Activated T-cell treated with anti-CD3 and anti-CD28 coated beads, Interleukin-2, amount 50 U/mL, for 4 hours (primary cell): Measurements from ENCODE around the gene CCKAR. TPM values are rescaled to one million over a fixed set of nuclear protein-coding genes. Genes with fewer than 3 reads are reported as not detected.
"Not testable (repeated sequence)": the region's sequence is repeated elsewhere in the genome, so short reads cannot be mapped to it uniquely, and the experiment has no call there.

ENCODE experiments used
- ATAC-seq, 2 donors: fragments of 200-7000 bp; cut with Tn5 transposase; one replicate each; pipeline ENCODE4 v1.10.0; 2021
- DNase-seq: peaks from one replicate; pipeline ENCODE4 v3.0.0-alpha.2; 2020
- H3K27me3 Mint-ChIP-seq: one replicate; pipeline ENCODE4 v1.8.0; 2021; ENCODE audit warnings: low read depth, mixed read lengths
- H3K36me3 Mint-ChIP-seq: one replicate; pipeline ENCODE4 v1.8.0; 2022; ENCODE audit warnings: mixed read lengths; ENCODE audit not compliant: insufficient read depth
- H3K4me1 Mint-ChIP-seq: one replicate; pipeline ENCODE4 v1.8.0; 2021; ENCODE audit warnings: low read depth, mixed read lengths
- H3K4me3 Mint-ChIP-seq: one replicate; pipeline ENCODE4 v1.8.0; 2021; ENCODE audit warnings: mild to moderate bottlenecking, moderate library complexity, mixed read lengths
- H3K9me3 Mint-ChIP-seq: one replicate; pipeline ENCODE4 v1.8.0; 2021; ENCODE audit warnings: mixed read lengths
- total RNA-seq, 3 donors: library from RNA; stranded (reverse); gene quantifications; one replicate each; pipeline ENCODE4 v1.2.1, GENCODE V29; 2021

CCKAR gene
- total RNA-seq, 3 donors from 2014 or later = not detected

GRCh38 chr4:26507286-26507685 is 17.0 kb upstream of the CCKAR start:
- Mint-ChIP-seq H3K9me3 (no peaks in the 10 kb centered on the region), H3K4me3 (no peak overlapping the region), H3K36me3 (no peaks in the 10 kb centered on the region), H3K27me3 (peaks cover 4% of the 10 kb centered on the region), H3K4me1 (no peaks in the 10 kb centered on the region)
- ATAC-seq (no peak), DNase-seq (no peak)

GRCh38 chr4:26503844-26504243 is 13.6 kb upstream of the CCKAR start:
- Mint-ChIP-seq H3K4me3 (no peak overlapping the region), H3K4me1 (no peaks in the 10 kb centered on the region), H3K27me3 (peaks cover 9% of the 10 kb centered on the region), H3K36me3 (no peaks in the 10 kb centered on the region), H3K9me3 (no peaks in the 10 kb centered on the region)
- DNase-seq = no peak
- no peak for ATAC-seq

DNA sequence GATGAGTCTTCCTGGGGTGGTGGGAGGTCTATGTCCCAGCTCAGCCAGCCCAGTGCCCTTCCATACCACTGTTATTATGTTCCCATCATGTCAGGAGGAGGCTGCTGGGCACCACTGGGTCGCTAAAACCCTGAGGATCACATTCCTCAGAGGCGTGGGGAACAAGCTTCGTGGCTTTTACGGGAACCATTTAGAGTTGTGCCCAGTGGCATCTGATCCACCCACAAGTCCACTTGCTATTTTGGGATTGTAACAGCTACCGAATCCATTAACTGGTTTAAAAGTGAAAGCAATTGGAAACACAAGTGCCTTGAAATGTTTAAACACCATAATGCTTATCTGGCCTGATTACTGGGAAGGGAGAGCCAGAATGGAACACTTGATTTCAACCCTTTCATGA is 13.1 kb upstream of the CCKAR start:
- ATAC-seq (no peak), DNase-seq (no peak)
- no peaks in the 10 kb centered on the region for H3K36me3 Mint-ChIP-seq
- H3K27me3 Mint-ChIP-seq = peaks cover 10% of the 10 kb centered on the region
- H3K4me1 Mint-ChIP-seq = no peaks in the 10 kb centered on the region
- no peak overlapping the region for H3K4me3 Mint-ChIP-seq
- H3K9me3 Mint-ChIP-seq = no peaks in the 10 kb centered on the region

DNA sequence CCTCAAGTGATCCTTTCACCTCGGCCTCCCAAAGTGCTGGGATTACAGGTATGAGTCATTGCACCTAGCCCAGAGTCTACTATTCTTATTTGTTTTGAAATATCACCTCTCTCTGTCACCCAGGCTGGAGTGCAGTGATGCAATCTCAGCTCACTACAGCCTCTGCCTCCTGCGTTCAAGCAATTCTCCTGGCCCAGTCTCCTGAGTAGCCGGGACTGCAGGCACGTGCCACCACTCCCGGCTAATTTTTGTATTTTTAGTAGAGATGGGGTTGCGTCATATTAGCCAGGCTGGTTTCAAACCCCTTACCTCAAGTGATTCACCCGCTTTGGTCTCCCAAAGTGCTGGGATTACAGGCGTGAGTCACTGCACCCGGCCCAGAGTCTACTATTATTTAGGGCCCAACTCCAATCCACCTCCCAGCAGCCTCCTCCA is 10.3 kb upstream of the CCKAR start:
- peaks cover 14% of the 10 kb centered on the region for H3K27me3 Mint-ChIP-seq
- not testable (repeated sequence) for DNase-seq, H3K4me3 Mint-ChIP-seq, H3K9me3 Mint-ChIP-seq, H3K4me1 Mint-ChIP-seq, ATAC-seq, H3K36me3 Mint-ChIP-seq

DNA sequence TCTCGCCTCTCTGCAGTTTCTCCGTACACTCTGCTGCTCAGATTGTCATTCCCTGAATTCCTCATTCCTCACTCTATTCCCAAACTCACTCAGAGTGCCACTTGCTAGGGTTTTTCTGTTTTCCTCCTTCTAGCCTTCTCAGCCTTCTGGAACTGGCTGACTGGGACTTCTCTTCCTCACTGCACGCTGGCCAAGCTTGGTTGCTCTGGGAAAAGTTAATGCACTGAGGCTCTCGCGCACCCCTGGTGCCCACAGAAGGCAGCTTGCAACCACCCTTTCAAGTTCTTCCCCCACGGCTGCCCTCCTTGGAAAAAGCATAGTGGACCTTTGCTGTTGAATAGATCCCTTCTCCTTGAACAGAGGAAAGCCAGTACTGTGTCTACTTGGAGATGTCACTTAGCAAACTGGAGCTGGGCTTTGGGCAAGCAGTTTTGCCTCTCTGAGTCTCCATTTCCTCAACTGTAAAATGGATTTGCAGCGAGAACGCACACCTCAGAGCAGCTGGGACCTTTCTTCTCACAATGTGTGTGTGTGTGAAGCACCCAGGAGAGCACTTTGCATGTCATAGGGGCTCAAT is 6.0 kb upstream of the CCKAR start:
- no peak for ATAC-seq
- Mint-ChIP-seq H3K4me3 (no peak overlapping the region), H3K4me1 (no peaks in the 10 kb centered on the region), H3K27me3 (peaks cover 28% of the 10 kb centered on the region), H3K36me3 (no peaks in the 10 kb centered on the region), H3K9me3 (no peaks in the 10 kb centered on the region)
- no peak for DNase-seq

DNA sequence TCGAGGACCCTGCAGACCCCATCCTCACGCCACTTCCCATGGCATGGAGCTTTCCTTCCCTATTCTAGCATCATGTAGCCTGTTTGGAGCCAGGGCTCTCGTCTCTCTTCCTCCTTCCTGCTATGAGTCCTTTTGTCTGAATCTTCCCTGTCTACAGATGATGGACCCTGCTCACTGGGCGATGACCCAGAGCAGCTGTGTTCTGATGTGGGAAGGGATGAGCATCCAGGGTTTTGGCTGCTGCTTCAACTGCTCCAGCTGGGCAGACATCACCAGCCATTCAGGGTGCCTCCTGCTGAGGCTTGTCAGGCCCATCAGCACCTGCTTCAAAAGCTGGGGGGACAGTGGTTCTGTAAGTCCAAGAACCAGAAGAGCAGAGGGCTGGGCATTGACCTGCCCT is 3.2 kb upstream of the CCKAR start:
- peaks cover 29% of the 10 kb centered on the region for H3K27me3 Mint-ChIP-seq
- H3K4me1 Mint-ChIP-seq = no peaks in the 10 kb centered on the region
- no peak overlapping the region for H3K4me3 Mint-ChIP-seq
- H3K36me3 Mint-ChIP-seq = no peaks in the 10 kb centered on the region
- DNase-seq = no peak
- no peaks in the 10 kb centered on the region for H3K9me3 Mint-ChIP-seq
- ATAC-seq = no peak

- Mint-ChIP-seq H3K36me3 (no peaks in the 10 kb centered on the region), H3K27me3 (peaks cover 31% of the 10 kb centered on the region), H3K4me1 (no peaks in the 10 kb centered on the region), H3K9me3 (no peaks in the 10 kb centered on the region), H3K4me3 (no peak overlapping the region)
- DNase-seq (no peak), ATAC-seq (no peak)
These were observed 1.3 kb upstream of the CCKAR start for GRCh38 chr4:26491449-26492170.

DNA sequence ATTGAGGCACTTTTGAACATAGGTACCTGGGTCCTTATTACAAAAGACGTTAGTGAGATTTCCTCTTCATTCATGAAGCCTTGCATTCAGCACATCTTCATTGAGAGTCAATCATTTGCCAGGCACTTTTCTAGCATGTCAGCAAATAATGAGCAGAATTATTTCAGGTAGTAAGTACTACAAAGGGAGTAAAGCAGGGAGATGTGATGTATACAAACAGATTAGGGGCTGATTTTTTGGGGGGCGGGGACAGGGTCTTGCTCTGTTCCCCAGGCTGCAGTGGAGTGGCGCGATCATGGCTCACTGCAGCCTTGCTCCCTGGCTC is 638 bp upstream of the CCKAR start:
- Mint-ChIP-seq H3K27me3 (peaks cover 27% of the 10 kb centered on the region), H3K4me1 (no peaks in the 10 kb centered on the region), H3K36me3 (no peaks in the 10 kb centered on the region), H3K4me3 (no peak overlapping the region), H3K9me3 (no peaks in the 10 kb centered on the region)
- ATAC-seq (no peak), DNase-seq (no peak)

- Mint-ChIP-seq H3K4me3 (no peak overlapping the region), H3K4me1 (no peaks in the 10 kb centered on the region), H3K9me3 (no peaks in the 10 kb centered on the region), H3K36me3 (no peaks in the 10 kb centered on the region), H3K27me3 (peaks cover 16% of the 10 kb centered on the region)
- ATAC-seq (no peak), DNase-seq (no peak)
These were observed 941 bp downstream of the CCKAR start for GRCh38 chr4:26489101-26489985.

GRCh38 chr4:26485684-26486083 is 4.6 kb downstream of the CCKAR start:
- DNase-seq (no peak), ATAC-seq (no peak)
- no peak overlapping the region for H3K4me3 Mint-ChIP-seq
- no peaks in the 10 kb centered on the region for H3K4me1 Mint-ChIP-seq
- peaks cover 9% of the 10 kb centered on the region for H3K27me3 Mint-ChIP-seq
- H3K9me3 Mint-ChIP-seq = no peaks in the 10 kb centered on the region
- H3K36me3 Mint-ChIP-seq = no peaks in the 10 kb centered on the region

DNA sequence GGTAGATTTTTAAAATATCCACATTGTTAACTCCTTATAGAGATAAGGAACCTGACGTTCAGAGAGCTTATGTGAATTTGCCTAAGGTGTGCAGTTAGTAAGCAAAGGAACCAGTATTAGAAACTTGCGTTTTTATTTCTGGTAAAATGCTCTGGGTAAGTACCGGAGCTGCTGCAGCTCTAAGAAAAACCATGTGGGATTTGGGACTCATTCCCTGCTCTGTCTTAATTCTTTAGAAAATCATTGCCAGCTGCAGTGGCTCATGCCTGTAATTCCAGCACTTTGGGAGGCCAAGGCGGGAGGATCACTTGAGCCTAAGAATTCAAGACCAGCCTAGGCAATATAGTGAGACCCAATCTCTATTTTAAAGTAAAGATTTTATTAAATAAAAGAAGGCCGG is 5.8 kb downstream of the CCKAR start:
- H3K9me3 Mint-ChIP-seq = no peaks in the 10 kb centered on the region
- no peak for ATAC-seq
- peaks cover 6% of the 10 kb centered on the region for H3K27me3 Mint-ChIP-seq
- no peaks in the 10 kb centered on the region for H3K4me1 Mint-ChIP-seq
- no peak overlapping the region for H3K4me3 Mint-ChIP-seq
- H3K36me3 Mint-ChIP-seq = no peaks in the 10 kb centered on the region
- no peak for DNase-seq

GRCh38 chr4:26484032-26484515 is 6.2 kb downstream of the CCKAR start:
- Mint-ChIP-seq H3K27me3 (peaks cover 5% of the 10 kb centered on the region), H3K4me1 (no peaks in the 10 kb centered on the region), H3K4me3 (no peak overlapping the region), H3K36me3 (no peaks in the 10 kb centered on the region), H3K9me3 (no peaks in the 10 kb centered on the region)
- no peak for DNase-seq
- no peak for ATAC-seq

DNA sequence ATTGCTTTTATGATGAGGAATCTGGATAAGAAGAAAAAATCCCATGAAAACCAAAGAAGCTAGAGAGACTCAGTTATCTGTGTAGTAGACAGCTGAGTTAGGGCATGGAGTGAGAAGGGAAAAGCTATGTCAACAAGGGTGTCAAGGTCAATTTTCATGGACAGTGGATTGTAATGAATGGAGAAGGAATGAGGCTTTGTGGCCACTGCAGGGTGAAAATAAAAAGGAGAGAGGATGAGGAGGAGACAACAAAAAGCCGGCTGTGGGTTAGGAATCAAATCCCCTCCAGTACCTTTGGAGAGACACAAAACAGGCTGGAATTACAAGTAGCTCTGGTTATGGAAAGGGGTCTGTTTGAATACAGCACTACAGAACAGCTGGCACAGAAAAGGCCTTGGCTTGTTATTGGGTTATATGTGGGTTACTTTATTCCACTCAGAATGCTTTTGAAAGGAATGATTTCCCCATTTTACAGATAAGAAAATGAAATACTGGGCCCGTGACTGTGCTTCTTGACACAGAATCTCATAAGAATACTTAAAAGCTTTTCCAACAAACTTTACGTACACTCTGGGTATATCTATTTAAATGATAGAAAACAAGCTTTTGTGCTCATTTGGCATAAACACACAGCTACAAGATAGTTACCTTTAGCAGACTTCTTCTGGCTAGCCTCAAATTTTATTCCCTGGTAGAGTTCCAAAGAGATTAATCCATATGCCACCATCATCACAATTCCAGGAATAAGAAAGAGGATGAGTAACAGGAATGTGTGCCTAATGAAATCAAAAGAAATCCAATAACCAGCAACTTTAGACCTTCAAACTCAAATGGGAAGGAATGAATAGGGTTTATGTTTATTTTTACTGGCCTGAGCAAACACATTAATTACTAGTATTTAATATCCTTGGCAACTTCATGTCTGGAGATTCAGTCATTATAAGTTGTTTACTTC is 7.5 kb downstream of the CCKAR start:
- DNase-seq (no peak), ATAC-seq (no peak)
- H3K27me3 Mint-ChIP-seq = peaks cover 2% of the 10 kb centered on the region
- no peak overlapping the region for H3K4me3 Mint-ChIP-seq
- no peaks in the 10 kb centered on the region for H3K9me3 Mint-ChIP-seq
- H3K36me3 Mint-ChIP-seq = no peaks in the 10 kb centered on the region
- H3K4me1 Mint-ChIP-seq = no peaks in the 10 kb centered on the region

GRCh38 chr4:26478330-26478729 is 12.0 kb downstream of the CCKAR start:
- peaks cover 2% of the 10 kb centered on the region for H3K27me3 Mint-ChIP-seq
- ATAC-seq (no peak), DNase-seq (no peak)
- no peak overlapping the region for H3K4me3 Mint-ChIP-seq
- H3K4me1 Mint-ChIP-seq = no peaks in the 10 kb centered on the region
- H3K36me3 Mint-ChIP-seq = no peaks in the 10 kb centered on the region
- no peaks in the 10 kb centered on the region for H3K9me3 Mint-ChIP-seq
